ENCODE measurements around the gene TAS2R46. TPM values are rescaled to one million over a fixed set of nuclear protein-coding genes. Genes with fewer than 3 reads are reported as not detected.

Gene TAS2R46, protein sequence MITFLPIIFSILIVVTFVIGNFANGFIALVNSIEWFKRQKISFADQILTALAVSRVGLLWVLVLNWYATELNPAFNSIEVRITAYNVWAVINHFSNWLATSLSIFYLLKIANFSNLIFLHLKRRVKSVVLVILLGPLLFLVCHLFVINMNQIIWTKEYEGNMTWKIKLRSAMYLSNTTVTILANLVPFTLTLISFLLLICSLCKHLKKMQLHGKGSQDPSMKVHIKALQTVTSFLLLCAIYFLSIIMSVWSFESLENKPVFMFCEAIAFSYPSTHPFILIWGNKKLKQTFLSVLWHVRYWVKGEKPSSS
- total RNA-seq: 2.0 and 6.3 TPM in 2 replicates

GRCh38 chr12:11062194-11062593, at the start of gene TAS2R46:
Gene TAS2R46 (minus strand): TSS chr12:11062294. CDS start chr12:11062294, 0 bp downstream.

DNA sequence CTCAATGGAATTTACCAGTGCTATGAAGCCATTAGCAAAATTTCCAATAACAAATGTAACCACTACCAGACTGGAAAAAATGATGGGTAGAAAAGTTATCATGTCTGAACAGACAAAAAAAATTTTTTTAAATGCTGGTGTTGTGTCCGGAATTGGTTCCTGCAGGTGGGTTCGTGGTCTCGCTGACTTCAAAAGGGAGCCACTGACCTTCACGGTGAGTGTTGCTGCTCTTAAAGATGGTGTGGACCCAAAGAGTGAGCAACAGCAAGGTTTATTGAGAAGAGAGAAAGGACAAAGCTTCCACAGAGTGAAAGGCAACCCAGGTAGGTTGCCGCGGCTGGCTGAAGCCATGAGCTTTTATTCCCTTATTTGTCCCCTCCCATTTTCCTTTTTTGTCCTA, 30.0 kb upstream of the TAS2R46 start, which contains the start of gene TAS2R43:
TAS2R43 (minus strand) TSS at position 186 of the 400 bp plus-strand sequence; CDS start at position 102, 84 bp downstream.

DNA sequence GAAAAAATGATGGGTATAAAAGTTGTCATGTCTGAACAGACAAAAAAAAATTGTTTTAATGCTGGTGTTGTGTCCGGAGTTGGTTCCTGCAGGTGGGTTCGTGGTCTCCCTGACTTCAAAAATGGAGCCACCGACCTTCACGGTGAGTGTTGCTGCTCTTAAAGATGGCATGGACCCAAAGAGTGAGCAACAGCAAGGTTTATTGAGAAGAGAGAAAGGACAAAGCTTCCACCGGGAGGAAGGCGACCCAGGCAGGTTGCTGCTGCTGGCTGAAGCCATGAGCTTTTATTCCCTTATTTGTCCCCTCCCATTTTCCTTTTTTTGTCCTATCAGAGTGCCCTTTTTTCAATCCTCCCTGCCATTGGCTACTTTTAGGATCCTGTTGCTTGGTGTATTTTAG, 30.8 kb downstream of the TAS2R46 start, which contains the start of gene TAS2R31:
TAS2R31 (minus strand) TSS at position 101 of the 400 bp plus-strand sequence; CDS start at position 29, 72 bp downstream.

GRCh38 chr12:11022520-11022919, 39.6 kb downstream of the TAS2R46 start, which contains the start of gene TAS2R19:
Gene TAS2R19 (minus strand): TSS chr12:11022620. CDS start chr12:11022571, 49 bp downstream.

Other genes starting within 250 kb of the TAS2R46 start
- gene TAS2R10, start 235.9 kb downstream of the TAS2R46 start, total RNA-seq: 0.99 and 1.6 TPM in 2 replicates
- gene PRR4, start 212.8 kb downstream of the TAS2R46 start, total RNA-seq: 0.73 and 3.0 TPM in 2 replicates
- 10.8 and 25.5 TPM in 2 replicates for gene PRH1, start 178.0 kb downstream of the TAS2R46 start, total RNA-seq
- gene TAS2R13, start 152.7 kb downstream of the TAS2R46 start, total RNA-seq: 1.3 and 4.7 TPM in 2 replicates
- gene PRH2, start 133.1 kb downstream of the TAS2R46 start, total RNA-seq: not detected in 2 replicates
- 2.3 and 4.1 TPM in 2 replicates for gene TAS2R14, start 123.0 kb downstream of the TAS2R46 start, total RNA-seq
- 2.3 and 6.8 TPM in 2 replicates for gene TAS2R50, start 75.4 kb downstream of the TAS2R46 start, total RNA-seq
- gene TAS2R20, start 64.0 kb downstream of the TAS2R46 start, total RNA-seq: 2.8 and 5.1 TPM in 2 replicates
- 4.5 and 9.6 TPM in 2 replicates for gene TAS2R19, start 39.7 kb downstream of the TAS2R46 start, total RNA-seq
- gene TAS2R31, start 30.9 kb downstream of the TAS2R46 start, total RNA-seq: 5.1 and 9.2 TPM in 2 replicates
- gene TAS2R43, start 30.0 kb upstream of the TAS2R46 start, total RNA-seq: 0.33 and 2.3 TPM in 2 replicates
- 3.6 and 9.0 TPM in 2 replicates for gene TAS2R30, start 72.3 kb upstream of the TAS2R46 start, total RNA-seq
- gene SMIM10L1, start 108.9 kb upstream of the TAS2R46 start, total RNA-seq: 6.0 and 6.8 TPM in 2 replicates
- not detected in 2 replicates for gene TAS2R42, start 124.6 kb upstream of the TAS2R46 start, total RNA-seq
- not detected in 2 replicates for gene PRB3, start 207.4 kb upstream of the TAS2R46 start, total RNA-seq
- gene PRB4, start 248.1 kb upstream of the TAS2R46 start, total RNA-seq: not detected in 2 replicates

All from smooth muscle cell of trachea (primary cell).